Non-pigmented ciliary epithelial cell (primary cell): ENCODE results near the gene PTPRT.

Experiments
- DNase-seq: peaks from one replicate; pipeline ENCODE4 v3.0.0-alpha.2; 2010; ENCODE audit warnings: low read depth

Gene PTPRT

DNA sequence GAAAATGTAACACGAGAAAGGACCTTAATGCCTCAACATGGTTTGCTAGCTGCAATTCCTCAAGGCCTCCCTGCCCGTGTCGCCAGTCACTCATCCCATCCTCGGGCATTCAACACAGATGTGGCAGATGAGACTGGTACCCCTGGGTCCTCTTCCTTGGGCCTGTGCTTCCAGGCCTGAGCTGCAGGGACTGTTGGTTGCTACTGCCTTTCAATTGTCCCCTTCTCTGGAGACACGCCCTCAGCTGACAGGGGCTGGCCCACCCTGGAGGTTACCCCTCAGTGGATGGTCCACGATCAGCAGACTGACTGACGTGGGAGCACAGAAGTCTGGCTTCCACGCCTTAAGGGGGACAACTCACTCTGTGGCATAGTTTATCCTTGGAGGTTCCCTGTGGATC lies 1076.5 kb downstream of the PTPRT start:
- no peak for DNase-seq

DNA sequence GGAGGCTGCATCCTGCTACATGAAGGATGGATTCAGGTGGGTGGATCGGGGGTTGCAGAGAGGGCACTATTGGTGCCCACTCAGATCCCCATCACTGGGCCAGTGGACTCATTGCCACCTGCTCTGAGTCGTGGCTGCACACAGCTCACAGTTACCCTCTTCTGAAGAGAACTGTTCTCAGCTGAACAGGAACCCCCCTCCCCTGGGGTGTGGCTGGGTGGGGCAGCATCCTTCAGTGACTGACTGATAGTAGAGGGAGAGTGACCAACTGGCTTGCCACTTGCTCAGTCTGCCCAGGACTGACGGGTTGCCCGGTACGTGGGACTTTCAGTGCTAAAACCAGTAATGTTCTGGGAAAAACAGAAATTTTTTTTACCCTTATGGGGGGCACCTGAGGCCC lies 1077.5 kb downstream of the PTPRT start:
- no peak for DNase-seq

DNA sequence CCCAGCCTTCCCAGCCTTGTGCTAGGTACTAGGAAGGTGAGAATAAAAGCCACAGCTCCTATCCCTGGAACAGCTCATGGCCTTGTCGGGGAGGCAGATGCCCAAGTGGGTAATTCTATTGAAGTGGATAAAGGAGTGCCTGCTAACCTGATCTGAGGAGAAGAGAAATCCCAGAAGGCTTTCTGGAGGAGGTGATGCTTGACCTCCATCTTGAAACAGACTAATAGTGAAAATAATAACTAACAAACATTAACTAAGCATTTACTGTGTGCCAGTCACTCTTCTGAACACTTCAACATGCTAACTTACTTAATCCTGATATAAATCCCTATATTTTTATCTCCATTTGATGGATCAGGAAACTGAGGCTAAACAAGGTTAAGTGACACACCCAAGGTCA lies 1078.4 kb downstream of the PTPRT start:
- DNase-seq: no peak

DNA sequence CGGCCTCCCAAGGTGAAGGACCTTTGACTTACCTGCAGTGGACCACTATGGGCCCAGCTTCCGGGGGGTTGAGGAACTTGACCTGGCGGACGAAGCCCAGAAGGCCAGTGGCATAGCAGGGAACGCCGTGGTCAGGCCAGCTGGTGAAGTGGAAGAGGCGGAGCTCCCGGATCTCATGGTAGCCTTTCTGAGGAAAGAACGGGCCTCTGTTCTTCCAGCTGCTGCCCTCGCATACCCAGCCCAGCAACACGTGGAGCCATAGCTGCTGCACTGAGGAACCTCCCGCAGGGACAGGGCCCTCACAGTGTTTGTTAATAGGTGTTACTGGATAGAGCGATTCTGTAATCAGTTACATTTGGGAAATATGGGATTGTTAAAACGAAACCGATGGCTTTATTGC lies 1079.4 kb downstream of the PTPRT start:
- DNase-seq: no peak

DNA sequence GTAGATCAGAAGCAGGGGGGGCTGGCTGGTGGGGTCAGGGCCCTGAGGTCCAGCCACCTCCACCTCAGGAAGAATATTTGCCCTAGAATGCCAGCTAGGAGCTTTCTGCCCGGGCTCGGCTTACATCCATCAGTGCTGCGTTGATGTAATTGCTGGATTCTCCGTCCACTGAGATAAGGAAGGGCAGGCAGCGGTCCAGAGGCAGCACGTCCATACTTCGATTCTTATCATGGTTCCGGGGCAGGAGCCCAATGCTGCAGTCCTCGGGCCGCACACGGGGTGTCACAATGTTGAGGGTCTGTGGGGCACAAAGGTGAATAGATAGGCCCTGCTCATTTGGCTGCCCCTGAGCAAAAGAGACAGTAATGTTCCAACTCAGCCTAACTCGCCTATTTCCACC lies 1087.7 kb downstream of the PTPRT start:
- DNase-seq: no peak

DNA sequence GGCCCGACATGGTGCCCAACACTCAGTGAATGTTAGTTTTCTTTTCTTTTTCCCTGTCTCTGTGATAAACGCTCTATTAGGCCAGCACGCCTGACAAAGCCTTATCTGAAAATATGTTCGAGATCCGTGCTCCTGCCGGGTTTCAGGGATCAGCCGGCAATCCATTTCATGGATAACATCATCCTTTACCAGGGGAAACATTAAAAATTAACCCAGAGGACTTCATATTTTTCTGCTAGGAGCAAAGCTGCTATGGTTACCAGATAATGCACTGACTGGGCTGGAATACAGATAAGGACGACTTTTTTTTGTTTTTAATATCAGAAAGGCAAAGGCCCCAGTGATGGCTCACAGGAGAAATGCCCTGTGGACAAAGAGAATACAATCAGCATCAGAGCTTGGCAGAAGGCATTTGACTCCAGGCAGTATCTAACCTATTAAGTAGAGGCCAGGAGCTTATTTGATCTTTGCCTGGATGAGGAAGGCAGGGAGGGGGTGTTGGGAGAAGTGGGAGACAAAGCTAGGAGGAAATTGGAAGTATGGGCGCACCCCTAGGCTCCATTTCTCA lies 1089.5 kb downstream of the PTPRT start:
- no peak for DNase-seq

DNA sequence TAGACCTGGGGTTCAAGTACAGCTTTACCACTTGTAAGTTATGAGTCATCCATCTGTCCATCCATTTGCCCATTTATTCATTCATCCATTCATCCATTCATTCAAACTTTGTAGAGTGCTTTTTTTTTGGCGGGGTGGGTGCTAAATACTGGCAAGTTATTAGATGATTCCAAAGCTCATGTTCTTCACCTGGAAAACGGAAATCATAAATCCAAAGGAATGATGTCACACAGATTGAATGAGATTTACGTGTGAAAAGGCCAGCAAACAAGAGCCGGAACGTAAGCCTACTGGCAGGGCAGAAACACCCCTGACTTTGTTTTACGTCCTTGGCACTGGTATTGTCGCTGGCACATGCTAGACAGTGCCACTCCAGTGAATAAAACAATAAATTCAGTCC lies 1090.6 kb downstream of the PTPRT start:
- DNase-seq: no peak

DNA sequence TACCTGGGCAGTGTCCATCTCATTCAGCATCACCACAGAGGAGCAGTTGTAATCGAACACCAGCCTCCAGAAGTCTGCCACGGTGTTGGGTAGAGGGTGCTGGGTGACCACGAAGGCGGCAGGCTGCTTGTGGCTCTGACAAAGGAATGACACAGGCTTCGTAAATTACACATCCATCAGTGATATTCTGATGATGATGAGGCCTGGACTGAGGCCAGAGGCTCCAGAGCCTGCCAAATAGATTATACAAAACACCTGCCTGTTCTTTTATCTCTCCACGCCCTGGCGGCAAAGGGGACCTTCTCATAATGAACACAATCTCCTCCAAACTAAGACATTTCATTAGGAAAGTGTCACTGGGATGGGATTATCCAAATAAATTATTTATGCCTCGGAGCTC lies 1091.3 kb downstream of the PTPRT start:
- no peak for DNase-seq

DNA sequence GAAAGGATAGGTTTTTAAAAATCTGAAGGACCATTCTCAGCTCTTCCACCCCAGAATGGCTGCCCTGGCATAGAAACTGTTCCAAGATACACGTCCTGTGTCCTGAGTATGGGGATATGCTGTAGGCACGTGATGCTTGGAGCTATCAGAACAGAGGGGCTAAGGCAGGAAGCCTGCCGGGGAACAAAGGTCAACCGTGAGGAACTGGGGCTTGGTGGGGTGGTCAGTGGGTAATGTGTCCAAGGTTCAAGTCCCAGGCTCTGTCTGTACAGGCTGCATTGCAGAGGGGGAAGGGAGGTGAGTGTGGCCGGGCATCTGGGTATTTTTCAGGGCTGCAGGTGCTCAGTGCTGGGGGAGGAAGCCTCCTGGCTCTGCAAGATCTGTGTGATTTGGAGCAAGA lies 1092.0 kb downstream of the PTPRT start:
- DNase-seq: no peak

DNA sequence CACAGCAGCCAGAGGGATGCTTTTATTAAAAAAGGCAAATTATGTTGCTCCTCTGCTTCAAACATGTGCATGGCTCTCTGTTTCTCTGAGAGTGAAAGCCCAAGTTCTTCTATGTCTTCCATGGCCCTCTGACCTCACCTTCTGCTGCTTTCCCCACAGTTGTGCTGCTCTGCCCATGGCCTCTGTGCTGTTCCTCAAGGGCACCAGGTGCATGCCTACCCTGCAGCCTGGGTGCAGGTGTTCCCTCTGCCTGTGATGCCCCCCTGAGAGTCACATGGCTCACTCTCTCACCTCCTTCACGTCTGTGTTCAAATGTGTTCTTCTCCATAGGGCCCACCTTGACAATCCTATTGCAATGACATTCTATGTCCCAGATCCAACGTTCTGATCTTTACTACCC lies 1094.5 kb downstream of the PTPRT start:
- DNase-seq: no peak

DNA sequence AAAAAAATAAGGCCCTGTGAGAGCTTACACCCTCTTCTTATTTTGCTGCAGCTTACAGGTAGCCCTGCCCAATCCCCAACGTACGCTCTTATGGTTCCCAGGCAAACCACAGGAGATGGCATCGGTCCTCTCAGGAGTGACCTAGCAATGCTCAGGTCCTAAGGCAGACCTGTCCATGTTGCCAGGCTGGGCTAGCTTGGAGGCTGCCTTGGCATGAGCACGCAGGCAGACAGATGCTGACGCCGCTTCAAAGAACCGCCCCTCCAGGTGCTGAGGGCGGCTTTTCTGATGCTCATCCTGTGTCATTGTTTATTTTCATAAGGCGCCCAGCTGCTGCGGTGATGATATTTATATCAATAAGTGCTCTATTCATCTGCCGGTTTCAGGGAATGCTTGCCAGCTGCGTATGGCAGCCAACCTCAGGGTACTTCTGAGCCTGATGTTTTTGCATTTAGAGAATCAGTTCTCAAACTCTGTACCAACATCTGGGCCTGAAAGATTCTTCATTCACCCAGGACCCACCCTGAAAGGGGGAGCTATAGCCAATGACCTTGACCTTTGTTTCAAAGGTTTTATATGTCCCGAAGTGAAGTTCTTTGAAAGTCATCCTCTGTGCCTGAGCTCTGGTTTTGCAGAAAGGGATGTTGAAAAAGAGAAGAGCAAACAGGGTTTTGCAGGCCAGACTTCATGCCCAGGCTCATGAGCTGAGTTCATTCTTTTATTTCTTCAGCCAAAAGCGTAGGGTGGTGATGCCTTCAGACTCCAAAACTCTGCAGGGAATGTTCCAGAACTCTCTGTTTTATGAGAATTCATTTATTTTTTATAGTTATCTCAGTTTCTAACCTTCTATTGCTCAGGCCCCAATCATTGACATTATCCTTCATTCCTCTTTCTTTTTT lies 1095.9 kb downstream of the PTPRT start:
- no peak for DNase-seq

DNA sequence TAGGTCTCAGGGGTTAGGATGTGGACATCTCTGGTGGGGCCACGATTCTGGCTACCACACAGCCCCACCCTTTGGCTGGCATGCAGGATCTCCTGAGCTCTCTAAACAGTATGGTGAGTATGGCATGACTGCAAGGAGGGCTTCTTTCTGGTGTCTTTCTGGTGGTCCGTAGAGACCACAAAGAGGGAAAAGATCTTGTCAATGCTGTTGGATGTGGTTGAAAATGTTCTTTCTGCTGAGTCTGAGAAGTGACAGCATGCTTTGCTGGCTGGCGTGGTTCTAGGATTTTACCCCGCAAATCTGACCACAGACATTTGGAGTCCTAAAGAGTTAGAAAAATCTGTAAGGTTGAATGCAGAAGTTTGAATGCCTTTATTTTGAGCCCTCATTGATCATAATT lies 1096.7 kb downstream of the PTPRT start:
- no peak for DNase-seq

DNA sequence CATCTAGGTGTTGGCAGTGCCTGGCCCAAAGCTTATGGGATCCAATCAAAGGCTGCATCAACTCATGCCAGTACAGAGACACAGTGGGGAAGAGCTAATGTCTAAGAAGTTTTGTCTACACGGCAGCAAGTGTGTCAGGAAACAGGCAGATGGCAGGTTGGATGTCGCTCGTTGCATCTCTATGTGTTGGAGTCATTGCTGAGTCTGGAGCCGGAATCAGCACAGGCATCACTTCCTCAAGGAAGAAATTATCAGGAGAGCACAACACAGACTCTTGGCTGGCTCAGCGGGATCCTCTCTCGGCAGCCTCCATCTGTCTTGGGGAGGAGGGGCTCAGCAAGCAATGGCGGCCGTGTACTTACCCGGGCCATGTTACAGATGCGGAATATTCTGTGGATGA lies 1104.3 kb downstream of the PTPRT start:
- DNase-seq: no peak

DNA sequence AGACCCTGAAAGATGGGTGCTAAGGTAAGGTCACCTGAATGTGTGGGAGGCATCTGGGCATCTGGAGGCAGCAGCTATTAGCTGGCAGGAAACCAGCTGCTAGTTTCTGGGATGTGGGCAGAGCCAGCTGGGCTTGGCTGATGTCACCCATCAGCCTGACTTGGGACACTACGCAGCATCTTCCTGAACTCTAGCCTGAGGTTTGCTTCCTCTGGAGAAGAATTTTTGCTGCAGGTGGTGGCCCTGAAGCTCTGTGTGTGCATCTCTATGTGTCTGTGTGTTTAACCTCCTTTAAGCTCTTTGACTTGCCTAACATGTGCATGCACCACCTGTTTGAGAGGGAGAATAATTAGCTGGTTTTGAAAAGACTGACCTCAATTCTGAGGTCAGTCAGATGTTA lies 1106.4 kb downstream of the PTPRT start:
- no peak for DNase-seq

DNA sequence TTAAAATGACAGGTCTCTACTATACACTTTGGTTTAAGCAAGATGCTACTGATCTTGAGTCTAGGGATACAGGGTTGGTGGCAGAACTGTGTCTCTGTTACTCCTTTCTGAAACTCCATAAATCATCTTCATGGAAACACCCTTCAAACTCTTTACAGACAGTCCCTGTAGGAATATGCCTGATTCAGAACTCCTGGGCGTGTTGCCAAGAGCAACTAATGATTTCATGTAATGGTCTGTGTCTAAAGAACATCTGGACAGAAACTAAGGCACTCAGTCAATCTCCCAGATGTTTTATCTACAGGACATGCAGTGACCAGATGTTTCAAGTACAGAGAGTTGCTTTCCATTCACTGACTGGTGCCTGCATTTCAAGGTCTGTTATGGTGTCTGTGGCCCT lies 1107.1 kb downstream of the PTPRT start:
- DNase-seq: no peak

DNA sequence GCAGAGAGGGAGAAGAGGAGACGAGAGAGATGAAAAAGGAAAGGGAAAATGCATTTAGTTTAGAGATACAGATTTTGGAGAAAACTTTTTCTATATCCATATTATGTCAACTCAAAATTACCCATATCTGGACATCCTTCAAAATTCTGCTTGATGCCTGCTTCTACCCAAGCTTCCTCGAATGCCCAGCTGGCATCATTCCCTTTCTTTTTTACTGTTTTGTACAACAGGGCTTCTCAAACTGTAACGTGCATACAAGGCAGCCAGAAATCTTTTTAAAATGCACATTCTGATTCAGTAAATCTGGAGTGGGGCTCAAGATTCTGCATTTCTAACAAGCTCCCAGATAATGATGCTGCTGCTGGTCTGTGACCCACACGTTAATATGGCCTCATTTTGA lies 1108.8 kb downstream of the PTPRT start:
- no peak for DNase-seq

DNA sequence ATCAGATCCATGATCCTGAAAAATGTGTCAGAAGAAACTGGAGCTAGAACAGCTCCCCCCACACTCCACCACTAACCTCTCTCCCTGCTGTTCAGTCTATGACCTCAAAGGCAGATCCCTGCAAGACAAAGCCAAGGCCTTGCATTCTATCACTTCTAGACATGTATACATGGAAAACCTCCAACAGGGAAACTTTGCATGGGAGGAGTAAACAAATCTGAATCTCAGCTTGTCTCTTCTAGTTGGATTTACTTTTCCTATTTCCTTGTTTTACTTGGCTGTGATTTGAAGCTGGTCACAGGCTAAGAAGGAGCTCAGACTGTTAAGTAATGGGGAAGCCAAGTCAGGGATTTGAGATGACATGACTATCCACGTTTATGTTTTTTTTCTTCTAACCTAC lies 1114.8 kb downstream of the PTPRT start:
- DNase-seq: no peak

DNA sequence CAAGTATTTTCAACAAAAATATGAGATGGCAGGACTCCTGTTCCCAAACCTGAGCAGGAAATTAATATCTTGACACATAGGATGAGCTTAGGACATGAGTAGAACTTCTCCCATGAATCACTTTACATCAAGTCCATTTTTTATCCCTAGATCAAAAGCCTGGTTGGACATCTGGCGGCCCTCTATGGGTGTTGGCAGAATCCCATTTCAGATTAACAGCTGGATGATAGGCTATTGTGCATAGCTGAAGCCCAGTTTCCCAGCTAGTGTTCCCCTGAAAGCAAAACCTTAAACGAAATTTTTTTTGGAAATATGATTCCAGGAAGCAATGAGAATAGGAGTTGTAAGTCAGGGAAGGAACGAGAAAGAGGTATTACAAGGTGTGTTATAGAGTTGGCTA lies 1122.1 kb downstream of the PTPRT start:
- no peak for DNase-seq

DNA sequence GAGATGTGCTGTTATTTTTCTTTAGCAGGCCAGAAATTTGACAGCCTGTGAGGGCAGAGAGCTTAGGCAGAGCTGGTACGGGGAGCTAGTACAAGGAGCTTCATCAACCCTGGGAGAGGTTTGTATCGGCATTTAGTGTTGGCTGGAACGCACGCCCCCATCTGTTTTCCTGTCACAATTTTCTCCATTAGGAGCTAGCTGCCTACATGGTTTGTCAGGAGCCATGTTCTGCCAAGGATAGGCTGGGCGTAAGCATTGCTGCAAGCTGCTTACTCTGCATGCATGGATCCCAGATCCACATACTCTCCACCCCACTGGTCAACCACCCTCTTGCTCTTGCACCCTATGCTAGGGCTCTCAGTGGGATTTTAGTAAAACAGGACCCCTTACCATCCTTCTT lies 1122.5 kb downstream of the PTPRT start:
- DNase-seq: no peak

DNA sequence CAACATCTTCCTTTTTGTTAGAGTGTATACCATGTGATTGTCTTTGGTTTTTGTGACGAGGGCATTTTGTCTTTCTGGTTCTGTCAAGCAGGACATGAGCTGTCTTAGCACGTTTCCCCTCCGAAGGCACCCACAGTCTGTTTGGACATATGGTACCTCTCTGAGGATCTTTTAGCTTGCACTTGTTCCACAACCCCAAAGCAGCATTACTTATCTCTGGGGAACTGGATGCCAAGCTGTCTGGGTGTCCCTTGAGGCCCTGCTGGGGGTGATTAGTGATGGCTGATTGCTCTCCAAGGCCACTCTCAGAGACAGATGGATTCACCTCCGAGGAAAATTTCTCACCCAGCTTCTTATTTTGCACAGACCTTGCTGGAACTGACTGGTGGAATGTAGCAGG lies 1126.6 kb downstream of the PTPRT start:
- no peak for DNase-seq

DNA sequence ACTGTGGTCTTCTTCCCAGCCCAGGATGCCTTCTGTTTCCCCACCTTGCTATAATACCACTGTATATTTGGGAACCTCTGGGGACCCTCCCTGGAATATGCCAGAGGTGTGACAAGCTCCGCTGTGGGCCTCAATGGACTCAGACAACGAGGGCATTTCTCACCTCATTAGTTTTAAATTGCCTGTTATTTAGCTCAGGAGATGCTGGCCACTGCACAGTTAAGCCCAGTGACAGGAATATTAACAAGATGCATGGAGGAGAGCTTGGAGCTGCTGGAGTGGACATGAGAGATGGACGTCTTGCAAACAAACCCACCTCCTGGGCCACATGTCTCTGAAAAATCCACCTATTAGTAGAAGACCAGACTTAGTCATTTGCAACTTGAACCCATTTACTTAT lies 1136.4 kb downstream of the PTPRT start:
- no peak for DNase-seq

DNA sequence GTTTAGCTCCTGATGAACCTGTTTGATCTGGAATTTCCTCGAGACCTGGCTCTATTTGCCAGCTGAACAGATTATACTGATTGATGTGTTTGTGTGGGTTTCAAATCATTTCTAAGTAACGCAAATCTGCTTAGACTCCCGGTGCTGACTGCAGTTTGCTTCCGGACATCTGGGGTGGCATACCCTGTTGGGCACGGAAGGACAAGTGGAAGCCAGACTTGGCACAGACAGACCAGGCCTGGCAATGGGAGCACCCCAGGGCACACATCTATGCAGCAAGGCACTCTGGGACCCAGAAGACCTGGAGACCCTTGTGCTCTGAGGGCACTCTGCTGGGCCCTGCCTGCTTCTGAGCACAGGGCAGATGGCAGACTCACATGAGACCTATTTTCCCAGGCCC lies 1137.8 kb downstream of the PTPRT start:
- no peak for DNase-seq

DNA sequence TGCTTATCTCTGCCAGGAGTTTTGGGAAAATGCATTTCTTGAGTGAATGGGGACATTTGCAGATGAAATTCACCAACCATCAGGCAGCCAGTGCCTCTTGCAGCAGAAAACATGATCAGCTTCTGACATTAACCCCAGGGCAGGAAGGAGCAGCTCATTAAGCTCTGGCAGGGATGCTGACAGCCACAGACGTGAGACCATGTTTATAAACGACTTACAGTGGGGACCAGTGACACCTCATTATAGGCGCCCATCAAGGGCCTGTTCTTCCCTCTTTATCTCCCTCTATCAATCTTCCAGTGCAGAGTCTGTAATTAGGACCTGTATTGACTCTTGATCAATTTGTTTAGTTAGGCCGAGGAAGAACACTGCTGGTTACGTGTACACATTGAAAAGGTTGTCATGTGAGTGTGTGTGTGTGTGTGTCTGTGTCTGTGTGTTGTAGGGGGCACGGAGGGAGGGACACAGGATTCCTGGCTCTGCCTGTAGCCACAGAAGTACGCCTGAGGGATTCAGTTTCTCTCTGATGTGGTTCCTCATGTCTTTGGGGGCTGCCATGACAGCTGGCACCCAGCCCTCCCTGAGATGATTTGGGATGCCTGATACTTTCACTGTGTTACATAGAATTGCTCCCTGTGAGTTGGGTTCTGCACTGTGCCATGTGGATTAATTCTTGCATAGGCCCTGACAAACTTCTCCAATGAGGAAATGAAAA lies 1143.2 kb downstream of the PTPRT start:
- no peak for DNase-seq
